ENCODE results near the gene EGFR.

Gene EGFR

DNA sequence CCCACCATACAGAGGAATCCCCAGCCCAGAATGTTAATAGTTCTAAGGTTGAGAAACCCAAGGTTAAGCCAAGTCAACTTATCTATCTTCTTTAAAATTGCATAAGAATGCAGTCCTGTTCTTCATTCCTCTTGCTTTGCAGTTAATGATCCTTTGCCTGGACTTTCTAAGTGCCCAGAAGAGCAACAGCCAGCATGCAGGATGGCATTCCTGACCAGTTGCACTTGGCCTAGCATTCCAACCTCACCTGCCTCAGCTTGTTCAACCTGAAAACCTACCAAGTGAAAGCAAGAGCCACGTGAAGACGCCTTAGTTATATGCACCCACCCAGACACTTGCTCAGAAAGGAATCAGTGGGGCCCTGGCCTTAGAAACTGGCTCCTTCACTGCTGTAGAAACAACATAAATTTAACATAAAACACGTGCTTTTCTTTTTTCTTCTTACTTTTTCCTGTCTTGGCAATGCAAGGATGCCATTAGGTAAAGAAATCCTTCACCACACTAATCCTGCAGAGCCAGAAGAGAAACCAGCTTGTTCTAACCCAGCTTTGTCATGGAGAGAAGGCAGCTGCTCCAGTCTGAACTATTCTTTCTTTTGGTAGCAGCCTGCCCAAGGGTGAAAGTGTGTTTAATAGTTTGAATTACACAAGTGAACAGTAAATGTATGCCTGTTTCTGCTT is 25.0 kb downstream of the EGFR start:
- no peak for DNase-seq

DNA sequence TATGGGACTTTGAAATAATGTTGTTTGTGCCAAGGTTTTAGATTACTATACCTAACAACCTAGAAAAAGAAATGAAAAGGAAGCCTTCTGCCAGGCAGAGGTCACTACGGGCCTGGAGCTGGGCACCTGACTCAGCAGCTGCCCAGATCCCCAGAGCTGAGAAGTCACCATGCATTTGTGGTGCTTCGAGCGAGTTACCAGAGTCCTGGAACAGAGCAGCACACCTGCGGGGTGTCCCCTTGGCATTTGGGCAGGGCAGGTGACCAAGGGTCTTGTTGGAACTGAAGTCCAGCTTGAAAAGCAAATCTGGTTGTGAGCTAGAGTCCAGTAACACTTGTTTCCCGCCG is 25.5 kb downstream of the EGFR start:
- DNase-seq = no peak

DNA sequence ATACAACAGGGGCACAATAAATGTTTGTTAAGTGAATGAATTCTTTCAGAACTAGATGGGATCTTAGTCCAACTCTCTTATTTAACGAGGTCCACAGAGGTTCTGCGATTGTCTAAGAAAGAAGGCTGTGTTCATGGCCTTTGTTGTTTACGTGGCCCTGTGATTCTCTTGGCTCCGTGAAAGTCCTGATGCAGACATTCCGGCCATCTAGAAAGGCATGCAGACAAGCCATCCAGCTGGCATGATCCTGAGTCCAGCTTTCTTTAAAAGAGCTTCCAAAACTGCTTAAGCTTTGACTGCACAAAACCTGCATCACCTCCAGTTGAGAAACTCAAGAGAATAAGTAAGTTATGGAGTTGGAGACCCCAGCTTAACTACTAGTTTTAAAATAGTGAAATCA is 26.0 kb downstream of the EGFR start:
- no peak for DNase-seq

DNA sequence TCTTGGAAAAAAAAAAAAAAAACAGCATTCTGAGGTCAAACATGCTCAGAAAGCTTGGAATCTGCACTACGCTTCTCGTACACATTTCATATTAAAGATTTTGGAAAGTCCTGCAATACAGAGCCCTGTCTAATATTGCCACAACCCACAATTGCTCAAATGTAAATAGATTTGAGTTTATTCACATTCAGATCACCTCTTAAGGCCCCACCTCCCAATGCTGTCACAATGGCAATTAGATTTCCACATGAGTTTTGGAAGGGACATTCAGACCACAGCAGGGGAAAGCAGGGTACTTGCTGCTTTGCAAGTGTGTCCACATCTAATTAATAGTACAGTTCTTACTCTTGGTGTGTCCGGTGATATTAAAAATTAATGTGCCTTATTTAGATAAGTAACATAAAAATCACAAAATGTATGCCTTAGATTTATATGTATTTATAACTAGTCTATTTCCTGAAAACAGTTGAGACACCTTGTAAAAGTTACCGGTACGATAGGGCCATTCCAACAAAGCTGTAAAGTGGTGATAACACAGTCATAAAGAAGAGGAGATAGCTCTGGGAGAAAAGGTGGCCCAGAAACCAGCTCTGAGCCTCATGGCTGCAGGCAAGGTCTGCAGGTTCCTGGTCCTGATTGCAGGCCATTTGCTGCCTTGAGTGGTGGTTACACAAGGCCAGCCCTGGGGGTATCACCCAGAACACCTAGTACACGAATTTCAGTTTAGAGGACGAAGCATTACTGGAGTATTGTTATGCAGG is 27.9 kb downstream of the EGFR start:
- no peak for DNase-seq

DNA sequence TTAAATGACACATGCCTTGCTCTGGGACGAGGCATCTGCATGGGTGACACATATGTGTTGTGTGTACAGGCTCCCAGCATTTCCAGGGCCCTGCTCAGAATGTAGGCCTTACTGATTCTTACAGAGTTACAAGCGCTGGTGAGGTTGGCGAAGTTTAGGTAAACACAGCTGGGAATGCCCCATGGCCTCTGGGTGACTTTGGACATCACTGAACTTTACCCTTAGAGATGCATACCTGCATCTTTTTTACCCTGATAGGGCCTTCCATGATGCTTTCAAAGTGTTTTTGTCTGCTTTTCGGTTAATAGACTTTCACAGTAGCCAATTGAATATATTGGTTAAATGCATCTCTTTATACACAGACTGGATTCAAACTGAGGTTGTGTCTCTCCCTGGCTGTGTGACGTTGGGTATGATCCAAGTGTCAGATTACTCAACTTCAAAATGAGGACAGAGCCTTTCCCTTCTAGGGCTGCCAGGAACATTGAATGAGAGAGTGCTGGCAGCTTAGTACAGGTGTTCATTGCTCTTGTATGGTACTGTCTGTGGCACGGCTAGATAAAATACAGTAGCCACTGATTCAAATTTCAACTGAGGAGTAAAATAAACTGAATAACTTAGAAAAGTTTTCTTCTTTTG is 29.5 kb downstream of the EGFR start:
- no peak for DNase-seq

DNA sequence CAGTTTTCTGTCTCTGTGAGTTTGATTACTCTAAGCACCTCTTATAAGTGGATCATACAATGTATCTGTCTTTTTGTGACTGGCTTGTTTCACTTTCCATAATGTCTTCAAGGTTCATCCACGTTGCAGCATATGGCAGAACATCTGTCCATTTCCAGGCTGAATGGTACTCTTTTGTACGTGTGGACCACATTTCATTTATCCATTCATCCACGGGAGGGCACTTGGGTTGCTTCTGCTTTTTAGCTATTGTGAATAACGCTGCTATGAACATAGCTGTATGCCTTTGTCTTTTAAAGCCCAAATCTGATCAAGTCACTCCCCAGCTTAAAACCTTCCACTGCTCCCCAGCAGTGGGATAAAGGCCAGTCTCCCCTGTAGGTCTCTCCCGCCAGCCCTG is 31.5 kb downstream of the EGFR start:
- DNase-seq = no peak

DNA sequence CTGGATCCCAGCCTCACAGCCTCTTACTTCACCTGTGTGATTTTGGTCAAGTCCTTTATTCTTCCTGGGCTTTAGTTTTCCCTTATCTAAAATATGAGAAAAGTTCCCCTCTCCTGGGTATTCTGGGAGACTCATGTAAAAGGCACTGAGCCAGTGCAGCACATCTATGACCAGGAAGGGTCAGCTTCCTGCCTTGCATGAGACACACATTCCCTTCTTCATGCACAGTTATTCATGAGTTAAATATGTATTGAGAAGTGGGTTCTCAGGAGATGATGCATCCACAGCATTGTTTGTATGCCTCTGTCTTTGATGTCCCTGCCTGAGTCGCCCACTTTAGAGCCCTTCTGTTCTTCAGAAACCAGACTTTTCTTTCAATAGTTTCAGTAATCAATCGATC is 33.3 kb downstream of the EGFR start:
- no peak for DNase-seq

DNA sequence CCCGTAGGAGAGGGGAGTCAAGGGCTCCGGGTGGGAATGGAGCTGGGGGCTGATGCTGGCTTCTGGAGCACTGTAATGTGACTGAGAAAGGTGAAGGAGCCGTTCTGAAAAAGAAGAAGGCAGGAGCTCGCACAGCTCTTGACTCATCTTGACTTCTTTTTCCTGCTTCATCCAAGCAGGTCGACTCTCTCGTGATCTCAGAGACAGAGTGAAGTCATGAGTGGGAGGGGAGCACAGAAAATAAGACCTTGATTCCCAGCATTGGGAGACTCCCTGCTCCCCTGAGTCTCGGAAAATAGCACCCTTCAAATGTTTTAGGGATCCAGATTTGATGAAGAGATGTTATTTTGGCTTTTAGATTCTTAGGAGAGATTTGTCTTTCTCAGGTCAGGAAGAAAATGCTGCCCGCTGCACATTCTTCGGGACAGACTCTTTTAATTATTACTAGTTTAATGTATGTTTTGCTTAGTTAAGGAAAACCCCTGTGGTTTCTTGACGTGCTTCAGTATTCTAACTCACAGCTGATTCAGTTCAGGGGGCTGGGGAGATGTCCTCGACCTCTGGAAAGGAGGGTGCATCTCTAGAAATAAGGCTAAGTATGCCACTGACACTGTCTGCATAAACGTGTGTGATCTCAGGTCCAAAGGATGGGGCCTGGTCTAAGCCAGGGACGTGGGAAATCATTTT is 34.1 kb downstream of the EGFR start:
- DNase-seq = no peak

DNA sequence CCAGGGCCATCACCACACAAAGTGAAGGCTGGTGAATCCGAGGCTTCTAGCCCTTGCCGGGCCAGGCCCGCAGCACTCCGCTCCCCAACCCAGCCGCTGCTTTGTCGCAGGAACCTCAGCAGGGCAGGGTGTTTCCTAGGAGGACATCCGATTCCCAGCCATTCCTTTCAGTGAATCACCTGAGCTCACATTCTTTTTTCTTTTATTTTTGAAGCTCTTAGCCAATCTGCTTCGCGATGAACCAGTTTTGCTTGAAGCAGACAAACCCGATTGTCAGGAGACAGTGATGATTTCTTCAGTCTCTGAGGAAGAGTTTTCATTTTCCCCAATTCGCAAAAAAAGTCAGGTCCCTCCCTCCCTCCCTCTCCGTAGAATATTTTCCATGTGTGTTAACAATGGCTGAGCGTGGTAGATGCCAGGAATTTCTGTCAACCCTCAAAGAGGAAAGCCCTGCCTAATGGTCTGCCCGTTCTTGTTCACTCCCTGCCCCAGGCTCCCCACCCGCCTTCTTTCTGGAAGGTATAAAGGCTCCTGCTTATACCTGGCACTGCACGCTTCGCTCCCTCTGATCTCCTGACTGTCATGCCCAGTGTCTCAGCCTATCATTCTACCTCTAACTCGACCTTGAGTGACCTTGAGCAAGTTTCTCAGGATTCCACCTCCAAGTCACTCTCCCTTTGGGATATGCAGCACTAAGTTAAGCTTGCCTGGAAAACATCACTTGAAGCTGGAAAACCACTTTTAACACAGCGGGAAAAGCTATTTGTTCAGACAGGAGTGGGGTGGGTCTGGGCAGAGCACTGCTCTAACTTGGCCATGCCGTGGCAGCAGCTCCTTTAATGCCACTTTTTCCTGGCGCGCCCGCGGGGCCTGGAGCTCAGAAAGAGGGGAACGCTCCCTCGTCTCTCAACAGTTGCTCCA is 35.1 kb downstream of the EGFR start:
- no peak for DNase-seq

DNA sequence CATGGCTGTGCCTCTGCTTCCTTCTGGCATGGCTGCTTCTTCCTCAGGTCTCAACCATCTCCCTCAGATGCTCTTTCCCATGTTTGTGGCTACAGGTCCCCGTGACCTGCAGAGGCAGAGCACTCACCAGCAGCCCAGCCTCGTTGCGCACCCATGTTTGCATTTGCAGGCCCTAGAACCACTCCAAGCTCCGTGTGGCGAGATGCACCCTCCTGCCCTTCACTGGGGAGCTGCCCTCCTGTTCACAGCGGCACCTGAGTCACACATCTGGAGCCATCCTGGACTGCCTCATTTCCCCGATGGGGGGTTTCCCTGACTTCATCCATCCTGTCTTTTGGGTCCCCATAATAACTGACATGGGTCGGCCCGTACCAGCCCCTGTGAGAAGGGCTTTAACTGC is 35.9 kb downstream of the EGFR start:
- no peak for DNase-seq

DNA sequence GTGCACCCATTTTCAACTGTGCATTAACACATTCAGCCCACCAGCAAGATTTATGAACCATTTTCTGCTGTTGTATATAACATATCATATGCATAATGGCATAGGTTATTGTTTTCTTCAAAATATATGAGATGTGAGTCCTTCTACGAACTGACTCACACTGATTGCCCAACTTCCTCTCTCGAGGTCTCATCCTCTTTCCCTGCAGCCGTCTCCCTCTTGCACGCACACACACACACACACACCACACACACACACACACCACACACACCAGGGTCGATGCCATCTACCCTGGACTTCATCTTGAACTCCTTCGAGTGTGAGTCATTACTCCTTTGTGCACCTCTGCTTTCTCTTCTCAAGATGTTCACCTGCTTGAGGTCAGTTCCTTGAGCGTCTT is 36.7 kb downstream of the EGFR start:
- no peak for DNase-seq

DNA sequence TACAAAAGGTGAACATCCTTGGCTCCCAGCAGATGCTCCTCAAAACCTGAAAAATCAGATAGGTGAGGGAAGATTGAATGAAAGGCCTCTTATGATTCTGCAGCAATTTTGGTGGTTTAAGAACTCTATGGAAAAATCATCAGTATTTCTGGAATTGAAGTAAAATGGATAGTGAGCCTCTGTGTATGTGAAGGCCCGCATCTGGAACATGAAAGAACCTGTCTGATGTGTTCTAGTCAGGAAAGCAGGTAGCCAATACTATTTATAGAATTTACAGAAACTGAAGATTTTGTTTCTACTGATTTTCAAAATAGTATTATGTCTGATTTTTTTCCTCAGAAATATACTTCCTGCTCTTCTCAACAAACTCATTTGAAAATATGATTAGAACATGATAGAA is 37.3 kb downstream of the EGFR start:
- DNase-seq = no peak

DNA sequence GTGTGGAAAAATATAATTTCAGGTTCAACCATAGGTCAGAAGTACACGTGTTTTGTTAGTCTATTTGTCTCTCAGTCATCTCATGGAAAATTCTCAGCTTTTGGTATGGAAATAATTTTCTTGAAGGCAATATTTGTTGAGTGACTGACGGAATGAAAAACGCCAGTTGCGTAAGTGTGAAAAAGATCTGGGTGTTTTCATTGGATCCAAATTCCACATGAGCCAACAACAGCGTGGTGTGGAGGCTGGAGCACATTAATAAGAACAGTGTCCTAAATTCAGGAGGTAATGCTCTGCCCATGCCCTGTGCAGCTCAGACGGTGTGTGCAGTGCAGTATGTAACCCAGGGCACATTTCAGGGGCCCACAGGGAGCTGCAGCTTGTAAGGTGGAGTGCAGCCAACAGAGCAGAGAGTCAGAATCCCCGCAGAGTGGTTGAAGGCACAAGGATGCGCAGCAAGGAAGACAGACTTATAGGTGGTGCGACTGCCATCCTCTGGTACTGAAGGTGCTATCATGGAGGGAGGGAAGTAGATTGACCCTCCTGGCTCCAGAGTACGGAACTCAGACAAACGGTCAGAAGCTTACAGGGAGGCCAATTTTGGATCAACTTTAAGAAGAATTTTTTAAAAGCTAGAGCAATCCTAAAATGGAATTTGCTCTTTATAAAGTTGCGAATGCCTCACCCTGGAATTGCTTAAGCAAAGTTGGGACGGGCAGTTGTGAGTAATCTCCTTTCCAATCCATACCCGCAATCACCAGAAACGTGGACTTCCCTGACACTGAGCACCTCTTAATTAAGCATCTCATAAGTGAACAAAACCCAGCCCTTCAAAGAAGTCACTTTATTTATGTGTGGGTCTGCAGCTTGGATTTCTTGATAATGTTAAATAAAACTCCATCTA is 38.0 kb downstream of the EGFR start:
- DNase-seq = no peak

DNA sequence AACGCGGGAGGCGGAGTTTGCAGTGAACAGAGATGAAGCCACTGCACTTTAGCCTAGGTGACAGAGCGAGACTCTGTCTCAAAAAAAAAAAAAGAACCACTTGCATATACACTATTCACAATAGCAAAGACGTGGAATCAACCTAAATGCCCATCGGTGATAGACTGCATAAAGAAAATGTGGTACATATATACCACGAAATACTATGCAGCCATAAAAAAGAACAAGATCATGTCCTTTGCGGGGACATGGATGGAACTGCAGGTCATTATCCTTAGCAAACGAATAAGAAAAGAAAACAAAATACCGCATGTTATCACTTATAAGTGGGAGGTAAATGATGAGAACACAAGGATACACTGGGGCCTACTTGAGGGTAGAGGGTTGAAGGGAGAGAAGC is 39.5 kb downstream of the EGFR start:
- no peak for DNase-seq

DNA sequence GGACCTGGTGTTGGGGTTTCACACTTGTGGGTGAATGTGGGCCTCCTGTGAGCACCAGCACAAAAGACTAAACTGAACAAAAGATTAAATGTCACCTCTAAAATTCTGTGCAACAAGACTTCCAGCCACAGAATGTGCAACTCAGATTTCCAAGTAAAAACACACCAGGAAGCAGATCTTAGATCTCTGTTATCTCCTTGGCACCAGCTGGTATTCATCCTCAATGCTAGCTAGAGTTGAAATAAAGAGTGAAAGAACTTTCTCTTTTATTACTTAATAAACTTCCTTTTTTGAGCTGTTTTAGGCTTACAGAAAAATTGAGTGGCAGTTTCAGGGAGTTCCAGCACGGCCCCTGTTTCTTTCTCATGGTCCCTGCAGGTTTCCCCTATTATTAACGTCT is 40.2 kb downstream of the EGFR start:
- DNase-seq = no peak

DNA sequence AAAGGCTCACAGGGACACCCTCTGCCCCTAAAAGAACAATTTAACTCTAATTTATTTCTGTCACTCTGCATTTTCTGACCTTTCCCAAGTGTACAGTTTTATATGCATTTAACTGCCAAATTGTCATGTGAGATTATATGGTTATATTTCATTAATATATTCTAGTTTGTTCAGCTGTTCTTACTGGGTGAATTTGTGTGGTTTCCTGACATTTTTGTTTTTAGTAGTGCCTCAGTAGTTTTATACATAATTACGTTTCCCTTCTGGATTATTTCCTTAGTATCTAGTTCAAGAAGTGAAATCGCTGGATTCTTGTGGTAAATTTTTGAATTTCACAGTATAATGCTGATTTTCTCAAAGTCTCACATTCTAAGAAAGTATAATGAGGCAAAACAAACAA is 41.3 kb downstream of the EGFR start:
- DNase-seq = no peak

DNA sequence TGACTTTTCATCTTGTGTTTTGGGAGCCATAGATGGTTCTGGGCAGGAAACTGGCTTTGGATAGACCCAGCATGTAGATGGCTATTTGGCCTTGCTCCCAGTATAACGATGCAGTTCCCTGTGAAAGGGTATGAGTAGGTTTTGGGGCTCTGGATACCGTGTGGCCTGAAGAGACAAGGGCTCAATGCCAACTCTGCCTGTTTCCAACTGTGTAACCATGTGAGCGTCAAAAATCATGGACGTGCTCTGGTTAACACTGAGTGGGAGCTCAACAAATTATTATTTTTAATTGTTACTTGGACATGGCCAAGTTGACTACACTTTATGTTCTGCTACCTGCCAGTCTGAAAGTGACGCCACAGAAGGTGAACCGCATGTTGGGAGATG is 41.8 kb downstream of the EGFR start:
- no peak for DNase-seq

DNA sequence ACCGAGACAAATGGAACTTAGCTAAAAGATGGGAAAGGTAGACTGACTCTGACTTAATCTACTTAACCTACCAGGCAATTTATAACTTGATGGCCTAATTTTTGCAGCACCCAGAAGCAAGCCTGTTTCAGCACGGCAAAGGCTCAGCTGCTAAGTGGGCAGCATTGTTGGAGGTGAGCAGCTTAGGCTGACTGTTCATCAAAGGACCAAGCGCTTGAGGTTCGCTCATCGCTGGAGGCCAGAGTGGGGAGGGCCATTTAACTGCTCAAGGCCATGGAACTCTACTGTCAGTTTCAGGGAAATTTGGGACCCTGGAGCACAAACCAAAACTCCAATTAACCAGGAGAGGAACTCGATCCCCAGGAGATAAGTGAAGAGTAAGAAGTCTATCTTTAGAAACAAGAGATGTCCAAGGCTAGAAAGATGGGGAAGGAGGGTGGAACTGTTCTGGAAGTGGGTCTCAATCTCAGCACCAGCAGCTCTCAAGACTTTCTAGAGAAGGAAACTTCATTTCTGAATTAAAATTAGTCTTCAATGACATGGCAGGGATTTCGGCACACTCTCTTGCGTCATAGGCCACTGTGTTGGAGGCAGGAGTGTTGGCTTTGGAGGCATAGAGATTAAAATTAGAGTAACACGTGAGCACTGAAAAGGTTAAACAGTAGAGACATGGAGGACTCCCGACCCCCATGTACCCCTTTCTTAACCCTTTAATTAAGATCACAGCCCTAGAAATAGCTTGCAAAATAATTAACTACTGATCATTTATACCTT is 43.1 kb downstream of the EGFR start:
- no peak for DNase-seq

DNA sequence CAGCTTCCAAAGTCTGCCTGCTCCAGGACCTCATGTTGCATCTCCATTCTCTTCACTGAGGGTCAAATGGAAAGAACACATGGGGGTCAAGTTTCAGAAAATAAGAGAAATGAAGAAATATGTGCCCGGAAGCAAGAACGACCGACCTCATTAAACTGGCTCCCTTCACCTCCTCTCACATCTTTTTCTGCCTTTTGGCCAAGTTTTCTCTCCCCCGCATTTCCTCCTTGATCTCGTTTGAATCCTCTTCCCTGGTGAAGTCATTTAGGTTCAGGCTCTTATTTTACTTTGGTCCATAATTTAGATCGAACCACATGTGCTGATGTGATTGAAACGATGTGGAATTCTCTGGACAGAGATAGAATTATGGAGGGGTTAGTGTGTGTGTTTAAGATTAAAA is 44.2 kb downstream of the EGFR start:
- DNase-seq = no peak

DNA sequence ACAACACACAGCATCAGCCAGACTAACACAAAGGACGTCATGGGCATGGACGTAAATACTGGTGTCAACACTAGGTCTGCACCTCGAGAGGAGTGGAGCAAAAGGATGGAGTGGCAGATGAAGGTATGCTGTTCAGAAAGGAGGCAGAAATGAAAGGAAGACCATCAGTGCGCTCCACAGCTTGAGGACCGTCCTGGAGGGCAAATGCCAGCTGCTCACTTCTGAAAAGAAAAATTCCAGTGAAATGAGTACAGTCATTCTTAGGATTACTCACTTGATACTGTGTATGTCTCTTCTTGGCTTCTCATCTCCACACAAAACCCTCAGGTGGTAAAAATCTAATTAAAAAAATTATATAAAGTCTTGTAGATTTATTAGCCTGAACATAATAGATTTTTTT is 44.8 kb downstream of the EGFR start:
- DNase-seq = no peak

DNA sequence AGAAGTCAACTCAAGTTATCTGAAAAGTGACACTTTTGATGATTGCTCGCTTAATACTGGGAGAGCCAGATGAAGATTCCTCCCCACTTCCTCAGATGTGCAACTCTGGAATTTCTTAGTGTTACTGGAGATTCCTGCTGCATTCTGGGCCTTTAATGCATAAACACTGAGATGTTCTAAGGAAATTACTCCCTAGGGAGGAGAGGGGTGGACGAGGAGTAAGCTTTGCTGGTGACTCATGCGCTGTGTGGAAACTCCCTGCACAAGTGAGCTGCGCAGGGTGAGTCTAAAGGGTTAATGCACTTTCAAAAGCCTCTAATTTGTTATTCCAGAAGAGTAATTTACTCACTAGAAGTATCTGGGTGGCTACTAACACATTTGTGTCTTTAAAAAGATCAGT is 46.3 kb downstream of the EGFR start:
- DNase-seq = no peak

All from CD4-positive, alpha-beta T cell treated with Interleukin-12 subunit alpha and Interleukin-12 subunit beta, for 1 hour (primary cell).